HG03103 (cell line): ENCODE measurements around the gene KCND1.
"Not testable (repeated sequence)": the region's sequence is repeated elsewhere in the genome, so short reads cannot be mapped to it uniquely, and the experiment has no call there.

ENCODE experiments used
- ATAC-seq: cut with Tn5 transposase; IDR thresholded peaks from one replicate; pipeline ENCODE4 v1.9.1; 2021; ENCODE audit warnings: low read depth; ENCODE audit not compliant: unreplicated experiment

Gene KCND1

GRCh38 chrX:48971249-48972219 lies at the start of gene KCND1:
Gene KCND1 (minus strand): TSS chrX:48971844. CDS start chrX:48970271, 1,573 bp downstream.
- ATAC-seq = no peak

GRCh38 chrX:49019599-49020249 lies 48.1 kb upstream of the KCND1 start:
- no peak for ATAC-seq

- ATAC-seq = no peak
Observed at GRCh38 chrX:49019050-49019449, 47.4 kb upstream of the KCND1 start.

GRCh38 chrX:49003696-49004095 lies 32.1 kb upstream of the KCND1 start:
- no peak for ATAC-seq

- no peak for ATAC-seq
Observed at GRCh38 chrX:49002091-49002935, 30.7 kb upstream of the KCND1 start, which contains the start of gene GRIPAP1. Gene GRIPAP1 (minus strand): TSS chrX:49002264. CDS start chrX:49002229, 35 bp downstream.

- no peak for ATAC-seq
Observed at GRCh38 chrX:49001521-49002090, 30.0 kb upstream of the KCND1 start.

- ATAC-seq = no peak
Observed at GRCh38 chrX:49000636-49001035, 29.0 kb upstream of the KCND1 start.

- ATAC-seq = no peak
Observed at GRCh38 chrX:48999030-48999429, 27.4 kb upstream of the KCND1 start.

- ATAC-seq = no peak
Observed at GRCh38 chrX:48998391-48998790, 26.7 kb upstream of the KCND1 start.

- ATAC-seq = no peak
Observed at GRCh38 chrX:48997865-48998264, 26.2 kb upstream of the KCND1 start.

- no peak for ATAC-seq
Observed at GRCh38 chrX:48997455-48997854, 25.8 kb upstream of the KCND1 start.

- ATAC-seq = no peak
Observed at GRCh38 chrX:48996969-48997368, 25.3 kb upstream of the KCND1 start.

GRCh38 chrX:48992341-48992740 lies 20.7 kb upstream of the KCND1 start:
- ATAC-seq = no peak

- no peak for ATAC-seq
Observed at GRCh38 chrX:48989483-48989882, 17.8 kb upstream of the KCND1 start.

GRCh38 chrX:48983896-48984295 lies 12.3 kb upstream of the KCND1 start:
- ATAC-seq = no peak

- no peak for ATAC-seq
Observed at GRCh38 chrX:48983081-48983480, 11.4 kb upstream of the KCND1 start.

- ATAC-seq = no peak
Observed at GRCh38 chrX:48981178-48981577, 9.5 kb upstream of the KCND1 start.

GRCh38 chrX:48980341-48980740 lies 8.7 kb upstream of the KCND1 start:
- ATAC-seq = not testable (repeated sequence)

- ATAC-seq = no peak
Observed at GRCh38 chrX:48978226-48978625, 6.6 kb upstream of the KCND1 start.

GRCh38 chrX:48976086-48976485 lies 4.4 kb upstream of the KCND1 start:
- no peak for ATAC-seq
